Ishikawa (cell line): ENCODE results near the gene WNT5B.

ENCODE experiments used
- CEBPB ChIP-seq: IDR thresholded peaks from 2 replicates; pipeline ENCODE4 v1.6.1; 2012
- CREB1 ChIP-seq: IDR thresholded peaks from 2 replicates; pipeline ENCODE4 v1.6.1; 2012; ENCODE audit warnings: low read depth
- EGR1 ChIP-seq: IDR thresholded peaks from 2 replicates; pipeline ENCODE4 v1.6.1; 2012
- EP300 ChIP-seq: IDR thresholded peaks from 2 replicates; pipeline ENCODE4 v1.6.1; 2012; ENCODE audit warnings: borderline replicate concordance
- FOXM1 ChIP-seq: IDR thresholded peaks from 2 replicates; pipeline ENCODE4 v1.6.1; 2012; ENCODE audit warnings: low read depth, borderline replicate concordance
- MAX ChIP-seq: IDR thresholded peaks from 2 replicates; pipeline ENCODE4 v1.6.1; 2012
- NFIC ChIP-seq: IDR thresholded peaks from 2 replicates; pipeline ENCODE4 v1.6.1; 2012
- RAD21 ChIP-seq: IDR thresholded peaks from 2 replicates; pipeline ENCODE4 v1.6.1; 2012; ENCODE audit warnings: low read depth
- REST ChIP-seq: IDR thresholded peaks from 2 replicates; pipeline ENCODE4 v1.6.1; 2012; ENCODE audit warnings: low read depth, mild to moderate bottlenecking
- TAF1 ChIP-seq: IDR thresholded peaks from 2 replicates; pipeline ENCODE4 v1.6.1; 2012; ENCODE audit warnings: low read depth, mild to moderate bottlenecking
- TCF12 ChIP-seq: IDR thresholded peaks from 2 replicates; pipeline ENCODE4 v1.6.1; 2012; ENCODE audit warnings: low read depth
- TEAD4 ChIP-seq: IDR thresholded peaks from 2 replicates; pipeline ENCODE4 v1.6.1; 2012
- USF1 ChIP-seq: IDR thresholded peaks from 2 replicates; pipeline ENCODE4 v1.6.1; 2012
- YY1 ChIP-seq: IDR thresholded peaks from 2 replicates; pipeline ENCODE4 v1.6.1; 2012; ENCODE audit warnings: low read depth
- ZBTB7A ChIP-seq: IDR thresholded peaks from 2 replicates; pipeline ENCODE4 v1.6.1; 2012; ENCODE audit warnings: low read depth

WNT5B gene

GRCh38 chr12:1595690-1596347 lies 33.2 kb upstream of the WNT5B start:
- no peak for TF ChIP-seq ZBTB7A
- no peak for TF ChIP-seq CREB1
- TF ChIP-seq MAX, result no peak
- TF ChIP-seq FOXM1, result no peak
- no peak for TF ChIP-seq YY1
- no peak for TF ChIP-seq CEBPB
- TF ChIP-seq TCF12, result no peak
- no peak for TF ChIP-seq NFIC
- no peak for TF ChIP-seq EGR1
- TF ChIP-seq EP300, result no peak
- TF ChIP-seq REST, result no peak
- no peak for TF ChIP-seq RAD21
- no peak for TF ChIP-seq USF1
- TF ChIP-seq TAF1, result no peak
- TF ChIP-seq TEAD4, result no peak

GRCh38 chr12:1598757-1599156 lies 30.3 kb upstream of the WNT5B start:
- TF ChIP-seq USF1, result no peak
- TF ChIP-seq REST, result no peak
- no peak for TF ChIP-seq FOXM1
- no peak for TF ChIP-seq TEAD4
- no peak for TF ChIP-seq NFIC
- TF ChIP-seq TCF12, result no peak
- no peak for TF ChIP-seq EP300
- TF ChIP-seq MAX, result no peak

GRCh38 chr12:1603269-1603993 lies 25.6 kb upstream of the WNT5B start:
- TF ChIP-seq REST, result no peak
- TF ChIP-seq CEBPB, result no peak
- TF ChIP-seq RAD21, result no peak
- no peak for TF ChIP-seq TAF1
- no peak for TF ChIP-seq EP300
- no peak for TF ChIP-seq YY1

GRCh38 chr12:1604464-1604863 lies 24.6 kb upstream of the WNT5B start:
- TF ChIP-seq CREB1, result no peak
- TF ChIP-seq RAD21, result no peak
- no peak for TF ChIP-seq EP300
- no peak for TF ChIP-seq TCF12
- no peak for TF ChIP-seq TAF1
- no peak for TF ChIP-seq ZBTB7A
- TF ChIP-seq YY1, result no peak
- no peak for TF ChIP-seq REST
